HL-60/S4 treated with phorbol 12-myristate 13-acetate at 8.2 ng/mL for 4 days and 3 days (cell line): Measurements from ENCODE around the gene ESRRB.

Source experiments
- in situ Hi-C: fragments of 300-500 bp; cut with MboI; formaldehyde crosslinking; loops from 2 replicates; pipeline ENCODE4 v1.15.0; 2022; ENCODE audit warnings: low sequenced_read_pairs

ESRRB gene

DNA sequence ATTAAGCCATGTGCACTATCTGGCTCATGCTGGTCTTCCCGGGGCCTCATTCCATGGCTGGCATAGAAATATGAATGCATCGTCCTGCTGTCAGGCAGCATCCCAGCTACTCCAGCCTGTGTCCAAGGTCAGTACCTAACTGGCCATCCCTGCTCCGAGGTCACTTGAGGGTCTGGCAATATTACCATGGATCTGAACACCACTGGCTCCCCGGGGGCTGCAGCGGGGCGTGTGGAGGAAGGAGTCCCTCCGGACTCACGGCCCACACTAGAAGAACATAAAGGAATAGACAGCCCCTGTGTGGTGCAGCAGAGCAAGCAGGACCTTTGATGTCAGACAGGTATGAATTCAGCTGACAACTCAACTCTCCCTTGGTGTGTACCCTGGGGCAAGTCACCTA is 19.2 kb downstream of the ESRRB start:
- in situ Hi-C loops: loop anchor here (25.0 kb wide), 1 partner anchor 333 kb away; no protein-coding TSS in a partner anchor

DNA sequence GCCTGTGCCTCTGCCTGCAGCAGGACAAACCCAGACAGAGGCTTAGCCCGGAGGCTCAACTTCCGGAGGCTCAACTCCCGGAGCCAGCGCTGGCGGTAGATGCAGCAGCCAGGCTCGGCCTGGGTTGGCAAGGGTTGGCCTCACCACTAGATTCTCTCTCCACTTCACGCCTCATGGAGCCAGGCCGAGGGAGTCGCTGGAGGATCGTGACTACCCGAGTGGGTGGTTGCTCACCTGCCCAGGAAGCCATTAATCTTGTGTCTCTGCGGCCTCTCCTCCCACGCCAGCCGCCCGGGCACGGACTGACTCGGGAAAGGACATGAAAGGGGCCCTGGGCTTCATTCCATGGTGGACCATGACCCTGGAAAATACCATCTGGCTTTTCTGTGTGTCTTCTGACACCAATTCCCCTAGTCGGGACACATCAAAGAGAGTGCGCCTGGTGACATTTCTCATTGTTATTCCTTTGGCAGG is 20.8 kb downstream of the ESRRB start:
- in situ Hi-C loops: loop anchor here (25.0 kb wide), 1 partner anchor 334 kb away; no protein-coding TSS in a partner anchor

DNA sequence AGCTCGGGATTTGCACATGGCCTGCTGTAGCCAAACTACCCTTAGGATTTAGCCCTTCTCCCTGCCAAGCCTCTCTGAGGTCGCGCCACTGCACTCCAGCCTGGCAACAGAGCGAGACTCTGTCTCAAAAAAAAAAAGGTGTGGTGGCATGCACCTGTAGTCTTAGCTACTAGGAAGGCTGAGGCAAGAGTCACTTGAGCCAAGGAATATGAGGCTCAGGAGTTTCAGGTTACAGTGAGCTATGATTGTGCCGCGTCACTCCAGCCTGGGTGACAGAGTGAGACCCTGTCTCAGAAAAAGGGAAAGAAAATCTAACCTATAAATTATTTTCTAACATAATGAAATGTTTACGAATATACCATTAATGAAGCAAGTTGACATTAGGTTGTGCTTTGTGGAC is 29.7 kb downstream of the ESRRB start:
- in situ Hi-C loops: no loop called here

DNA sequence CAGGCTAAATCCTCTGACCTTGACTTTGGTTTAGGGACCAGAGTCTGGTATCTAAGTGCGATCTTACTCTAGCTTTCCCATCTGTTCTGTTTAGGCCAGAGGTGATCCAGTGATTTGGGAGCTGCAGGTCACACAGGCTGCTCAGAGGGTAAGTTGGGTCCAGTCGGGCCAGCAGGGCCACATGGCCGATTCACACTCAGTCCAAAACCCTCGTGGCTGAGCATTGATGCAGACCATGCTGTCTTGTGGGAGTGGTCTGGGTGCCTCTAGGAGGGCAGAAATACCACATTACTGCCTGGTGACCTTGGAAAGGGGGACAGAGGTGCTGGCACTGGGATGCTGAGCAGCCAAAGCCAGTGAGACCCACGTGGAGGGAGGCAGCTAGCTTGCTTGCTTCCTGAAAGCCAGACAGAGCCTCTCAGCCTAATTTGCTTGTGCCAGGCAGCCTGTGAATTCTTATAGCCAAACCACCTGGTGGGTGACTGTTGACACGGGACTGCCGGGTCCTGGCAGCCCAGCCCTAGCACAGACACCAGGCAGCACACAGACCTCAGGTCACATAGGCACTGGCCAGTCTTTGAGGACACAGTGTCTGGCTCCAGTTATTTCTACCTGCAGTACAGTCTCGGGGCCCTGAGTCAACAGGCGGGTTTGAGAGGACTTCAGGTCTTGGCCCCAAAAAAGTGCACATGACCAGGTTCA is 31.7 kb downstream of the ESRRB start:
- in situ Hi-C loops: no loop called here

DNA sequence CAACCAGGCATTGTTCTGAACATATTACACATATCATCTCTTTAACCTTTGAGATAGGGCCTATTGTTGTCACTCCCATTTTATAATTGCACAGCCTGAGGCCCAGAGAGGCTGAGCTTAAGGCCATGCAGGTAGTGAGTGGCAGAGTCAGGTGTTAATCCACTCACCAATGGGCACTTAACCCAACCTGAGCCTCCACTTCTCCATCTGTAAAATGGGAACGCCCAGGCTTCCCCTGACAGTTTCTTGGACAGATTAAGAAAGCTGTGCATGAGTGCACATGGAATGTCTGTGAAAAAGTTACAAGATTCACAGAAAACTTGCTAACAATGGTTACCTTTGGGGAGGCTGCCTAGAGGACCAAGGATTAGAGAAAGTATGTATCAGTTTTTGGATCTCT is 32.9 kb downstream of the ESRRB start:
- in situ Hi-C loops: no loop called here

DNA sequence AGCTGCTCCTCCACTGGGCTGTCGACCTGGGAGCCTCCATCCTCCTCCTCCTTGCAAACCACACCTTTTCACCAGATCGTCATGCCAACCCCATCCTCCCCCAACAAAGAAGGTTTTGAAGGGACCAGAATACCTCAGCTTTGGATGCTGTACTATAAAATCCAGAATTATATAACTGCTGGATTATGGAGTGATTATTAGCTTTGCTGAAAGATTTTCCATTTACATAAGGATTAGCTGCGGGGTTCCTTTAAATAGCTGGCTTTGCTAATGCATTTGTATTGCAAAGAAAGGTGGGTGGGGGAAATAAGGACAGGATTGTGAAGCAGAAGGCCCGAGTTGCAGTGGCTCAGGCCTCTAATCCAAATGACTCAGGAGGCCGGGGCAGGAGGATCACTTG is 36.6 kb downstream of the ESRRB start:
- in situ Hi-C loops: no loop called here

DNA sequence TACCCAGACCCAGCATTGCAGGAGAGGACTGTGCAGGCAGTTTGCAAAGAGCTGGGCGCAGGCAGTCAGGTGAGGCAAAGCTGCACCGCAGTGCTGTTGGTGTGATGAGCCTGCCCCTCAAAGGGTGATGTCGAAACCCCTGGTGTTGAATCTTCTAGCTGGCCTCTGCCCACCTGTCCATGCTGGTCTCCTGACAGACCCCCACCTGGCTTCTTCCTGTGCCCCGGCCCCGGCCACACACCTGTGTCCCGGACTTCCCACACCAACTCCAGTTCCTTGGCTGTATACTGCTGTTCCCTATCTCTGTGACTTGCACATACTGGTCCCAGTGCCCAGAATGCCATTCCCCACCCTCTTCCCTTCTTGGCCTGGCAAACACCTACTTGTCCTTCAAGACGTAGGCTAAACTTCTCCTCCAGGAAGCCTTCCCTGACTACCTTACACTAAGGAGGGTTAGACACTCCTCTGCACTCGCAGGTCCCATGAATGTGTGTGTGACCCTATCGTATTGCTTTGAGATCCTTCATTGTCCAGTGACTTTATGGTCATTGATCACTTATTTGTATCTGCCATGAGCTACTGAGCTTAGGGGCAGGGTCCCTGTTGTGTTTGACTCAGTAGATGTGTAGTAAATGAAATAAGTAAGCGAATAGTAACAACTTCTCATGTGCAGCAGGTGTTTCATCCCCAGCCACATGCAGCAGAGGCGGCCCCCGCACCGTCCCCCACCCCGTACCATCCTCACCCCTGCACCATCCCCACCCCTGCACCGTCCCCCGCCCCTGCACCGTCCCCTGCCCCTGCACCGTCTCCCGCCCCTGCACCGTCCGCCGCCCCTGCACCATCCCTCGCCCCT is 37.4 kb downstream of the ESRRB start:
- in situ Hi-C loops: no loop called here

DNA sequence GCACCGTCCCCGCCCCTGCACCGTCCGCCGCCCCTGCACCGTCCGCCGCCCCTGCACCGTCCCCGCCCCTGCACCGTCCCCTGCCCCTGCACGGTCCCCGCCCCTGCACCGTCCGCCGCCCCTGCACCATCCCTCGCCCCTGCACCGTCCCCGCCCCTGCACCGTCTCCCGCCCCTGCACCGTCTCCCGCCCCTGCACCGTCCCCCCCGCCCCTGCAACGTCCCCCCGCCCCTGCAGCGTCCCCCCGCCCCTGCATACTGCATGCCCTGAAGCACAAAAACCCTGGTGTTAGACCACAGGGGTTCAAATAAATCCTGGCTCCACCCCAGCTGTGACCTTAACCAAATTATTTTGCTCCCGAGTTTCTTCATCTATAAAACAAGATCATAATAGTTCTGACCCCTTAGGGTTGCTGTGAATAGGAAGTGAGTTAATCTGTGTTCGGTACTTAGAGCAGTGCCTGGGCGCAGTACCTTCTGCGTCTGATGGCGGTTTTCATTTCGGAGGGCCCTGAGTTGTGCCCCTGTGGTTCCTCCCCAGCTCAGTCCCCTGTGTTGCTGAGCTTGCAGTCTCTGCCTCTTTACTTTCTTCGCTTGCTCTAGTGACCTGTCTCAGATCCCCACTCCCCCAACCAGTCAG is 38.1 kb downstream of the ESRRB start:
- in situ Hi-C loops: no loop called here

DNA sequence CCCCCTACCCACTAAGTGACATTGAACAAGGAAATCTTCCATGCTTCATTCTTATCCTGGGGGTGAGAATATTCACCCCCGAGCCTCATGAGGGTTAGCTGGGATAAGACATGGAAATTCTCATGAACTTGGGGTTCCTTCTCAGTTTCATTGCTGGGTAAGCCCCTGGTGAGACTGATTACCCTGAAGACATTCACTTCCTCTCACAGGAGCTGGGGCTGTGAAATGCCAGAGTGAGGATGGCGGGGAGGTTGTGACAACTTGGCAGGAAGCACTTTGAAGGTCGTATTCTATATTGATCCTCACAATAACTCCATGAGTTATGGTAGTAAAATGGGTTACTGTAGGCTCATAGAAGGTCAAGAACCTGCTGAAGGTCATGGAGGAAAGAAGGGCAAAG is 43.5 kb downstream of the ESRRB start:
- in situ Hi-C loops: no loop called here

DNA sequence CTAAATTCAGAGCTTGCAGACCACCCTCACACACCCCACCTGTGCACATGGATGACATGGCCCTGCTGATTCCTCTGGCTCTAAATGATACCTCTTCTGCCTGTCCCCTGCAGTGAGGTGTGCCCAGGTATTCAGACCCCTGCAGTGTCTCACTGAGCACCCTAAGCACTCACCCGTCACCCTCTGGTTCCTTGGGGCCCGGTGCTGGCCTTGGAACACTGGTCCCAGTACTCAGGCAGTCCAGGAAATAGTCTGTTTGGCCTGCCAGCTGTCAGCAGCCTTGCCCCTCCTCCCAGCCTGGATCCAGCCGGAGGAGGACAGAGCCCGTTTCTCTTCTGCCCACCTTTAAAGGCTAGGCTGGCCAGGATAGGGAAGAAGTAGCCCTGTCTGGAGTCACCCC is 44.9 kb downstream of the ESRRB start:
- in situ Hi-C loops: no loop called here

DNA sequence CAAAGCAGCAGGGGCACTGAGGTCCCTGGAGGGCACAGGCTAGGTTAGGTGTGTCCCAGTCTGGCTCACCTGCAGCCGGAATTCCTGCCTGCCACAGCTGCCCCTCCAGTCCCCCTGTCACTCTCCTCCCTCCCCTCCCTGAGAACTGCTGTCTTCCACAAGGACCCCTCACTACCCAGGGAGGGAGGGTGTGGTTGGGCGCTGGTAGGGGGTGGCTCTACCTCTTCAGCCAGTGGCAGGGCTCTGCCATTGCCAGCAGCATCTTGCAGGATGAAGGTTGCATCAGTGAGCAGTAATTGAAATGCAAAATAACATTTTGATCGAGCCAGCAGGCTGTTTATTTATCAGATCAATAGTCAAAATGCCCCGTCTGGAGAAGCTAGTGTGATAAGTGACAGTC is 45.7 kb downstream of the ESRRB start:
- in situ Hi-C loops: no loop called here

DNA sequence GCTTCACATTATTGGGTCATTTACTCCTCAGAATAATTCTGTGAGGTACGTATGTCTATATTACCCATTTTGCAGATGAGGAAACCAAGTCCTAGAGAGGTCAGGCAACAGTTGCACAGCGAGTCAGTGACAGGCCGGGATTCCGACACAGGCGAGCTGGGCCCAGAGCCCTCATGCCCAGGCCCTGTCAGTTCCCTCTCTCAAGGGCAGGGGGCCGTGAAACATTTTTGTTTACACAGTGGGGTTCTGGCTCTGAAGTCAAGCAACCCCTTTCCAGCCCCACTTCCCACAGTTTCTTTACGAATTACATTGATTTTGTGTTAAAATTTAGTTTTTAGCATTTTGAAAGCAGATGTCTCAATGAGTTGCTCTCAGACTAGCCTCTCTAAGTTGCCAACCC is 46.7 kb downstream of the ESRRB start:
- in situ Hi-C loops: no loop called here

DNA sequence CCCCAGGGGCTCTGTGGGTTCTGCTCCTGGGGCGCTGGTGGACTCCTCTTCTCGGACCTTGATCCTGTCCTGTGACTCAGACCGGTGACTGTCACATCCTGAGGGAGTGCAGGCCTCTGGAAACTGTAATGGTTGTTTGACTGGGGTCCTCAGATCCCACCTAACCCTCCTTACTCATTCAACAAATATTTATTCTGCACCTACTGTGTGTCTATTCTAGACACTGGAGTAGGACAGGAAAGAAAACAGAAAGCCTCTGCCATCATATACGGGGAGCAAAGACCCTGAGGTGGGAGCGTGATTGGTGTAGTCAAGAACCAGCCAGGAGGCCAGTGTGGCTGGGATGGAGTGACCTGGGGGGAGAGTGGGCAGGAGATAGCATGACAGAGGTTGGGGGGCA is 47.6 kb downstream of the ESRRB start:
- in situ Hi-C loops: no loop called here

DNA sequence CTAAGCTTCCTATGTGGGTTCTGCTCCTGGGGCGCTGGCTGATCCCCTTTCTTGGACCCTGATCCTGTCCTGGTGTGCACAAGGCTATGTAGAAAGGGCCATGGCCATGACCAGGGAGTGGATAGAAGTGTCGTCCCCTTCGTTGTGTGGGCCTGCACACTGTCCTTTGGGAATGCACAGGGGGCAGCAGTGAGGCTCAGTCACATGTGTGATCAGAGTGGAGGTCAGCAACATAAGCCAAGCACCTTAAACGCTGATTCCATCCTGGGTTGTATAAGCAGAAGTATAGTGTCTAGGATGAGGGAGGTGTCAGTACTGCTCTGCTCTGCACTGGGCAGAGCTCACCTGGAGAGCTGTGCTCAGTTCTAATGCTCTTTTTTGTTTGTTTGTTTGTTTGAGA is 48.4 kb downstream of the ESRRB start:
- in situ Hi-C loops: no loop called here

DNA sequence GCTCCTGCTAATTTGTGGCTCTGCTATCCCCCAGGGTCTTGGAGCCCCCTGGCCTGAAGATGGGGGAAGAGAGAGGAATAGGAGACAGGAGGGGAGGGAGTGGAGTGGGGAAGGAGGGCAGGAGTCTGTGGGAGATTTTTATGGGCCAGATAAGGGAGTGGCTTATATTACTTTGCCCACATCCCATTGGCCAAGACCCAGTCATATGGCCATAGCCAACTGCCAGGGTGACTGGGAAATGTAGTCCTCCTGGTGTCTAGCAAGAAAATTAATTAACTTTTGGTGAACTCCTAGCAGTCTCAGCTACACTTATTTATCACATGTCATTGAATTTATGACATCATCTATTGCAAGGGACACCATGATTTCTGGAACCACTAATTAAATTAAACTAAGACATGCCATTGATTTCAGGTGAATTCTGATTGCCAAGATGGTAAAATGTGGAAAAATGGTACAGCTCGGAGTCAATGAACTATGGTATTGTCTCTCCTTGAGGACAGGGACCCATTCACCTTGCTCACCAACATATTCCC is 50.3 kb downstream of the ESRRB start:
- in situ Hi-C loops: no loop called here

DNA sequence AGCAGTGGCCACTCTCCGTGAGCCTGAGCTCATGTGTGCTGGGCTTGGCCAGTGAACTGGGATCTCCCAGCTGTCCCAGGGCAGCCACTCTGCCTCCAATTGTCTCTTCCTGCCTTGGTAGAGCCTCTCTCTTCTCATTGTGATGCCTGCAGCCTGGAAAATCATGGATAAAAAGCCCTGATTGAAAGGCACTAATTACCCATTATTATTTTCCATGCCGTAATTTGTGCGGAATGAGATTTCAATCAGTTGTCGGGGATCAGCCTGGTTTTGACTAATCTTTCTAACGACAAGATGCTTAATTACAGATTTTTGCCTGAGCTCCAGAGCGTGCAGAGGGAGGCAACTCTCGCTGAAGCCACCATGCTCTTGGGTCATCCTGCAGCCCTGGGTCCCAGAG is 52.7 kb downstream of the ESRRB start:
- in situ Hi-C loops: no loop called here

DNA sequence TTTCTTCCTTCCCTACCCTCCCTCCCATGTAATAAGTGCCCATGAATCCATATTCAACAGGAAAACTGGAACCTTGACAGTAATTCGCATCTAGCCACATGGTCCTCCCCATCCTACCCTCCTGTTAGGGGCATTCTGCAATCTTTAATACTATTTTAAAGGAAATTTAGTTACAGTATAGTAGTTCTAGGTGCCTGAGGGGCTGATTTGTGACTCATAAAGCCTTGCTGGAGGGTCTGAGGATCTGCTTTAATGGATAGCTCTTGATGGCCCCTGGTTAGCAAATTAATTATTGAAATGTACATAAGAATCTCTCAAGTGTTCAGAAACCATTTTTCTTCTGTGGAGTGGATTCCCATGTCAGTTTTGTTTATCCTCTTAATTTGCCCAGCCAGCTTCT is 54.1 kb downstream of the ESRRB start:
- in situ Hi-C loops: no loop called here

DNA sequence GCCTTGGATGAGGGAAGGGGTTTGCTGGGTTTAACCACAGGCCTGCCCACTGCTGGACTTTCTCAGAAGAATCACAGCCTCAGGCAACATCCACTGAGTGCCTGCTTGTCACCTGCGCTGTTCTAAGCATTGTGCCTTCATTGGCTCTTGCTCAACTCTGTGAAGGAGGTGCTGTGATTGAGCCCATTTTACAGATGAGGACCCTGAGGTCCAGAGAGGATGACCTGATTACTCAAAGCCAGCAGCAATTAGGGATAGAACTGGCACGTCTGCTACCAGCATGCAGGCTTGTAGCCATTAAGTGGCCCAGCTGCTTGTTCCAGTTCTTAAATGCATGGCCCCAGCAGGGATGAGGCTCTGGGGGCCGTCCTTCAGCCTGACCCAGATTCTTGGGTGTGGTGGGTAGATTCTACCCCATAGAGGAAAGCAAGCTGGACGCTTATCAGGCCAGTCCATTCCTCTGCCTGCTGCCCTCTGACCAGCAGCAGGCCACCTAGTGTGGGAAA is 54.6 kb downstream of the ESRRB start:
- in situ Hi-C loops: no loop called here

DNA sequence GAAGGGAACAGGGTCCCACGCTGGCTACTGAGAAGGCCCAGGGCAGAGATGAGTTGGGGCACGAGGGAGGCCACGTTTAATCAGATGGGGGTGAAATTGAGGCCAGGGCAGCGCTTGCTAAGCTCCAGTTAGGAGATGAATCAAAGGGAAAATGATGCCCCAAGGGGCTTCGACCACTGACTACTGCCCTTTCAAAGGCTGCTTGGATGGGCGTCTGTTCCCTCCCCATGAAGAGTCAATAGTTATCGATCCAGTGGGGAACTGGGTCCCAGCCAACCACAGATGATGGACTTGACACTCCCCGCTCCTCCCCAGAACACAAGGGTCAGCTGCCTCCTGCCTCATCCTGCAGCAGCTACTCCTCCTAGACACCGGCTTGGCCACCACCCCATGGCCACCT is 55.6 kb downstream of the ESRRB start:
- in situ Hi-C loops: no loop called here

DNA sequence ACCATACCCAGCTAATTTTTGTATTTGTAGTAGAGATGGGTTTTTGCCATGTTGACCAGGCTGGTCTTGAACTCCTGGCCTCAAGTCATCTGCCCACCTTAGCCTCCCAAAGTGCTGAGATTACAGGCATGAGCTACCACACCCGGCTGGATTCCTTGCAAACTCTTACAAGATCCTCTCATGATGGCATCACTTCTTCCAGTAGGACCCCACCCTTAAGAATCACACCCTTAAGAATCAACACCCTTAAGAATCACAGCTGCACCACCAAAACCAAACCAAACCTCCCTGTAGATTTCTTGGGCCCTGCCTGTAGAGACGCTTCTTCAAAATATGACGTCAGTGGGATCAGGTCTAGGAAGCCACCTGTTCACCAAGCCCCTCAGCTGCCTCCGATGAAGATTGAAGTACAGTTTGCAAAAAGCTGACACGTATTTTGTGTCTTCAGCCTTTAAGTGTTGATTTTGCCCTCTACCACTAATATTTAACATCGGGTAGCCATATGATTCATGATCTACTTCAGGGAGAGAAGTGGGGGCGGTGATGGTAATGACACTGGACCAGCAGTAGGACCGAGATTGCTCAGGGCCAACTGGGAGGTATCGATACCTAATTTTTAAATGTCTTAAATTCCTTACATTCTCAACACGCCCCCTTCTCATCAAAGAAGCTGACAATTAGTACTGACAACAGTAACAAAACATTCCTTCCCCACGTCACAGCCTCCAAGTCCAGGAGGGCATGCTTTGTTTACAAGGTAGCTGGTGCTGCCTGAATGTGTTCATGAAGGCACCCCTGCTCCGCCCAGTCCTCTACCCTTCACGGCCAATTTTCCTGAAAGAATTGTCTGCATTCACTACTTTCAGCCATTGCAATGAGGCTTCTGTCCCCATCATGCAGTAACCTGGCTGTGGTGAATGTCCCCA is 57.2 kb downstream of the ESRRB start:
- in situ Hi-C loops: no loop called here
